Measurements from ENCODE around the gene ABHD18.
"Not testable (repeated sequence)": the region's sequence is repeated elsewhere in the genome, so short reads cannot be mapped to it uniquely, and the experiment has no call there.

Gene ABHD18

GRCh38 chr4:127965062-127965802, at the start of gene ABHD18, which contains the start of gene MFSD8:
Gene ABHD18 (plus strand): TSS chr4:127965406. CDS start chr4:127982956, 17,550 bp downstream.
Gene MFSD8 (minus strand): TSS chr4:127965173. CDS start chr4:127965133, 40 bp downstream.
- peak within 1 kb of the TSS; percentile 64 for H3K27ac ChIP-seq
- H3K27me3 ChIP-seq (replicated peaks), result no peaks in the 10 kb centered on the region
- in situ Hi-C loops (cut with HindIII; ENCODE audit: low pct_ligation_motif_present, low sequenced_read_pairs), result no loop called here
- H3K36me3 ChIP-seq (replicated peaks), result no peaks in the 10 kb centered on the region
- peak; percentile 65 for TF ChIP-seq CTCF (IDR thresholded peaks at IDR 0.05; ENCODE audit: low read depth, low read length, missing control alignments)
- DNase-seq, result peak; percentile 98
- H3K4me3 ChIP-seq (ENCODE audit: low read depth, low read length), result peak within 1 kb of the TSS; percentile 99

- no peak for DNase-seq
- H3K4me3 ChIP-seq (ENCODE audit: low read depth, low read length), result no peak overlapping the region
- no peak for TF ChIP-seq CTCF (IDR thresholded peaks at IDR 0.05; ENCODE audit: low read depth, low read length, missing control alignments)
- no peaks in the 10 kb centered on the region for H3K27me3 ChIP-seq (replicated peaks)
- in situ Hi-C loops (cut with HindIII; ENCODE audit: low pct_ligation_motif_present, low sequenced_read_pairs), result no loop called here
- no peak overlapping the region for H3K27ac ChIP-seq
- no peaks in the 10 kb centered on the region for H3K36me3 ChIP-seq (replicated peaks)
Observed at GRCh38 chr4:127916512-127916911, 48.7 kb upstream of the ABHD18 start.

GRCh38 chr4:127917151-127917550, 48.1 kb upstream of the ABHD18 start:
- DNase-seq, result no peak
- H3K27ac ChIP-seq, result no peak overlapping the region
- H3K4me3 ChIP-seq (ENCODE audit: low read depth, low read length), result no peak overlapping the region
- H3K27me3 ChIP-seq (replicated peaks), result no peaks in the 10 kb centered on the region
- no peaks in the 10 kb centered on the region for H3K36me3 ChIP-seq (replicated peaks)
- TF ChIP-seq CTCF (IDR thresholded peaks at IDR 0.05; ENCODE audit: low read depth, low read length, missing control alignments), result no peak
- in situ Hi-C loops (cut with HindIII; ENCODE audit: low pct_ligation_motif_present, low sequenced_read_pairs), result no loop called here

GRCh38 chr4:127920521-127920920, 44.7 kb upstream of the ABHD18 start:
- no peak overlapping the region for H3K27ac ChIP-seq
- H3K27me3 ChIP-seq (replicated peaks), result no peaks in the 10 kb centered on the region
- no peak for DNase-seq
- no peaks in the 10 kb centered on the region for H3K36me3 ChIP-seq (replicated peaks)
- TF ChIP-seq CTCF (IDR thresholded peaks at IDR 0.05; ENCODE audit: low read depth, low read length, missing control alignments), result no peak
- no peak overlapping the region for H3K4me3 ChIP-seq (ENCODE audit: low read depth, low read length)
- in situ Hi-C loops (cut with HindIII; ENCODE audit: low pct_ligation_motif_present, low sequenced_read_pairs), result no loop called here

DNA sequence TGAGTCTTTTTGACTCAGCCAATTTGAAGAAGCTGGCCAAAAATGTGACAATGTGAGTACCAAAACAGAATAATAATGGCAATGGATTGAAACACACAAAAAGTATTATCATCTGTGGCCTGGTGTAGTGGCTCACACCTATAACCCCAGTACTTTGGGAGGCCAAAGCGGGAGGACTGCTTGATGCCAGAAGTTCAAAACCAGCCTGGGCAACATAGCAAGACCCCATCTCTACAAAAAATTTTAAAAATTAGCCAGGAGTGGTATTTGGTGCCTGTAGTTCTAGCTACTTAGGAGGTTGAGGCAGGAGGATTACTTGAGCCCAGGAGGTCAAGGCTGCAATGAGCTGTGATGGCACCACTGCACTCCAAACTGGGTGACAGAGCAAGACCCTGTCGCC, 43.0 kb upstream of the ABHD18 start:
- DNase-seq, result no peak
- Histone ChIP-seq H3K4me3 (ENCODE audit: low read depth, low read length) (no peak overlapping the region), H3K27ac (no peak overlapping the region), H3K36me3 (replicated peaks) (no peaks in the 10 kb centered on the region), H3K27me3 (replicated peaks) (no peaks in the 10 kb centered on the region)
- TF ChIP-seq CTCF (IDR thresholded peaks at IDR 0.05; ENCODE audit: low read depth, low read length, missing control alignments), result no peak
- in situ Hi-C loops (cut with HindIII; ENCODE audit: low pct_ligation_motif_present, low sequenced_read_pairs), result no loop called here

DNA sequence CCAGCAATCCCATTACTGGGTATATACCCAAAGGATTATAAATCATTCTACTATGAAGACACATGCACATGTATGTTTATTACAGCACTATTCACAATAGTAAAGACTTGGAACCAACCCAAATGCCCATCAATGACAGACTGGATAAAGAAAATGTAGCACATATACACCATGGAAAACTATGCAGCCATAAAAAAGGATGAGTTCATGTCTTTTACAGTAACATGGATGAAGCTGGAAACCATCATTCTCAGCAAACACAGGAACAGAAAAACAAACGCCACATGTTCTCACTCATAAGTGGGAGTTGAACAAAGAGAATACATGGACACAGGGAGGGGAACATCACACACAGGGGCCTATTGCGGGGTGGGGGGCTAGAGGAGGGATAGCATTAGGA, 39.5 kb upstream of the ABHD18 start:
- H3K27ac ChIP-seq; H3K27me3 ChIP-seq (replicated peaks); in situ Hi-C loops (cut with HindIII; ENCODE audit: low pct_ligation_motif_present, low sequenced_read_pairs); H3K4me3 ChIP-seq (ENCODE audit: low read depth, low read length); DNase-seq; H3K36me3 ChIP-seq (replicated peaks): not testable (repeated sequence)
